Measurements from ENCODE around the gene URB2. TPM values are rescaled to one million over a fixed set of nuclear protein-coding genes. Genes with fewer than 3 reads are reported as not detected.

The URB2 gene
- total and polyA plus RNA-seq, 10 of the 15 experiments (the other 5 are each of a cell fraction or from before 2014, with no cell fraction given): 2.7 to 24.0 (median 16.9) TPM

DNA sequence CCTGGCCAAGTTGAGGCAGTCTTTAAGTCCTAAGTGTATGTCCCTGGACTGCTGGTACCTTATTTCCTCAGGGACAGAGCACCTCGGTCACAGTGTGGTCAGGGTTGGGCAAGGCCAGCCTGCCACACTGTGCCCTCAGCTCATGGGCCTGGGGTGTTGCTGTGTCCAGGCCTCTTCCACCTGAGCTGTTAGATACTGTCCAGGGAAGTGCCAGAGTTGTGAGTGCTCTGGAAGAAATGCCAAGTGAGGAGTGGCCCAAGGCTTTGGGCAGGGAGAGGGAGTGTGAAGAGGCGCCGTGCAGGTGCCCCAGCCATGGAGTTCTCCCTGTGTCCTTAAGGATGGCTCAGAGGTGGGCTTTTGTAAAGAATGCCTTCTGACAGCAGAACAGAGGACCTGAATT is 15.3 kb downstream of the URB2 start:
- WGBS (ENCODE audit: insufficient coverage, insufficient replicate concordance, low lambda C conversion rate, missing lambda C conversion rate): 96% methylated on average over 3 of the region's 3 CpGs
- intact Hi-C loops (cut with micrococcal nuclease; ENCODE audit: unreplicated experiment) (no loop called here), in situ Hi-C loops (cut with MboI) (no loop called here)
- Histone ChIP-seq H2AFZ (ENCODE audit: control insufficient read depth, low read depth, low read length) (no peak overlapping the region), H4K20me1 (ENCODE audit: control insufficient read depth, insufficient read depth) (no peaks in the 10 kb centered on the region; the same call in none of the 2 replicates), H3K9ac (ENCODE audit: control insufficient read depth, insufficient read depth, low read length) (no peak overlapping the region), H3K27ac (ENCODE audit: control insufficient read depth, insufficient read depth) (no peak overlapping the region), H3K27me3 (replicated peaks in 1 of 2; ENCODE audit: control insufficient read depth in 2 of 2, insufficient read depth in 2 of 2, low read length in 1 of 2) (no peaks in the 10 kb centered on the region), H3K4me1 (ENCODE audit: control insufficient read depth, insufficient read depth, low read length) (peaks cover 7% of the 10 kb centered on the region), H3K9me3 (replicated peaks; ENCODE audit: control insufficient read depth, insufficient read depth, low read length) (no peaks in the 10 kb centered on the region), H3K4me3 (no peak overlapping the region), H3K79me2 (ENCODE audit: control insufficient read depth, insufficient read depth, low read length) (peaks cover 8% of the 10 kb centered on the region), H3K4me2 (ENCODE audit: control insufficient read depth, insufficient read depth) (no peak overlapping the region), H3K36me3 (ENCODE audit: control insufficient read depth in 2 of 2, insufficient read depth in 2 of 2, low read length in 1 of 2) (peaks cover 23 to 37% of the 10 kb centered on the region in 2 experiments)
- BruUV-seq (replicated peaks): no TSS peak
- ChIA-PET RAD21 (ENCODE audit: unreplicated experiment) (no interaction called here), SMC1A (ENCODE audit: uncharacterized antibody, unreplicated experiment) (no interaction called here), POLR2A (interaction anchor here (0.6 kb wide), 1 partner anchor 116 kb away, joined by 3 read pairs; no protein-coding TSS in a partner anchor), CTCF (no interaction called here)
- FAIRE-seq (no peak), ATAC-seq (no peak), DNase-seq (ENCODE audit: low read depth, low spot score) (no peak)
- TF ChIP-seq CBX5 (IDR thresholded peaks at IDR 0.05; ENCODE audit: low read depth): no peak
- TF ChIP-seq RAD21 (IDR thresholded peaks at IDR 0.05; ENCODE audit: insufficient read depth, low read depth, low read length): no peak
- no peak for TF ChIP-seq SUZ12 (IDR thresholded peaks at IDR 0.05; ENCODE audit: unreplicated experiment)
- no peak for TF ChIP-seq EP300 (IDR thresholded peaks at IDR 0.05; ENCODE audit: borderline replicate concordance in 1 of 2, control insufficient read depth in 1 of 2, low read depth in 2 of 2, low read length in 2 of 2)

DNA sequence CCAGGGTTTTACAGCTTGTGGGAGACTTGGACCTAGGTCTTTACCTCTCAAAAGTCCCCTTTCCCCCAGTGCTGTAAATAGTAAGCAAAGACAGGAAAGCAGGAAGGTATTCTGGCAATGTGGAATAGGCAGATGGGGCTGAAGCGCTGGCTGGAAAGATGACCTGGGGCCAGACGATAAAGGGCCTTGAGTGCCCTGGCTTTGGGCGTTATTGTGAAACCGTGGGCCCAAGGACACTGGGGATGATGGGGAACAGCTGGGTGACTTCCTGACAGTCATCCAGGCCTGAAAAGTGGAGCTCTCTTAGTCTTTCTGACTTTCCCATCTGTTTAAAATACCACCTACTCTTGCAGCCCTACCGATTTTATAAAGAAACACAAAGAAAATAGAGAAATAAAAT is 16.3 kb downstream of the URB2 start:
- Histone ChIP-seq H3K9me3 (replicated peaks; ENCODE audit: control insufficient read depth, insufficient read depth, low read length) (no peaks in the 10 kb centered on the region), H3K4me2 (ENCODE audit: control insufficient read depth, insufficient read depth) (no peak overlapping the region), H3K36me3 (ENCODE audit: control insufficient read depth in 2 of 2, insufficient read depth in 2 of 2, low read length in 1 of 2) (peaks cover 19 to 41% of the 10 kb centered on the region in 2 experiments), H3K27ac (ENCODE audit: control insufficient read depth, insufficient read depth) (no peak overlapping the region), H4K20me1 (ENCODE audit: control insufficient read depth, insufficient read depth) (no peaks in the 10 kb centered on the region; the same call in none of the 2 replicates), H3K4me1 (ENCODE audit: control insufficient read depth, insufficient read depth, low read length) (peaks cover 7% of the 10 kb centered on the region), H3K4me3 (no peak overlapping the region), H3K9ac (ENCODE audit: control insufficient read depth, insufficient read depth, low read length) (no peak overlapping the region), H2AFZ (ENCODE audit: control insufficient read depth, low read depth, low read length) (no peak overlapping the region), H3K79me2 (ENCODE audit: control insufficient read depth, insufficient read depth, low read length) (peaks cover 8% of the 10 kb centered on the region), H3K27me3 (replicated peaks in 1 of 2; ENCODE audit: control insufficient read depth in 2 of 2, insufficient read depth in 2 of 2, low read length in 1 of 2) (no peaks in the 10 kb centered on the region)
- ATAC-seq (no peak), DNase-seq (ENCODE audit: low read depth, low spot score) (no peak), FAIRE-seq (no peak)
- WGBS (ENCODE audit: insufficient coverage, insufficient replicate concordance, low lambda C conversion rate, missing lambda C conversion rate): 95% methylated on average over 5 of the region's 5 CpGs
- CTCF ChIA-PET: no interaction called here
- intact Hi-C loops (cut with micrococcal nuclease; ENCODE audit: unreplicated experiment) (no loop called here), in situ Hi-C loops (cut with MboI) (no loop called here)
- RAD21 ChIA-PET (ENCODE audit: unreplicated experiment): no interaction called here
- no TSS peak for BruUV-seq (replicated peaks)
- SMC1A ChIA-PET (ENCODE audit: uncharacterized antibody, unreplicated experiment): no interaction called here
- POLR2A ChIA-PET: no interaction called here
- TF ChIP-seq, protein P1, sequence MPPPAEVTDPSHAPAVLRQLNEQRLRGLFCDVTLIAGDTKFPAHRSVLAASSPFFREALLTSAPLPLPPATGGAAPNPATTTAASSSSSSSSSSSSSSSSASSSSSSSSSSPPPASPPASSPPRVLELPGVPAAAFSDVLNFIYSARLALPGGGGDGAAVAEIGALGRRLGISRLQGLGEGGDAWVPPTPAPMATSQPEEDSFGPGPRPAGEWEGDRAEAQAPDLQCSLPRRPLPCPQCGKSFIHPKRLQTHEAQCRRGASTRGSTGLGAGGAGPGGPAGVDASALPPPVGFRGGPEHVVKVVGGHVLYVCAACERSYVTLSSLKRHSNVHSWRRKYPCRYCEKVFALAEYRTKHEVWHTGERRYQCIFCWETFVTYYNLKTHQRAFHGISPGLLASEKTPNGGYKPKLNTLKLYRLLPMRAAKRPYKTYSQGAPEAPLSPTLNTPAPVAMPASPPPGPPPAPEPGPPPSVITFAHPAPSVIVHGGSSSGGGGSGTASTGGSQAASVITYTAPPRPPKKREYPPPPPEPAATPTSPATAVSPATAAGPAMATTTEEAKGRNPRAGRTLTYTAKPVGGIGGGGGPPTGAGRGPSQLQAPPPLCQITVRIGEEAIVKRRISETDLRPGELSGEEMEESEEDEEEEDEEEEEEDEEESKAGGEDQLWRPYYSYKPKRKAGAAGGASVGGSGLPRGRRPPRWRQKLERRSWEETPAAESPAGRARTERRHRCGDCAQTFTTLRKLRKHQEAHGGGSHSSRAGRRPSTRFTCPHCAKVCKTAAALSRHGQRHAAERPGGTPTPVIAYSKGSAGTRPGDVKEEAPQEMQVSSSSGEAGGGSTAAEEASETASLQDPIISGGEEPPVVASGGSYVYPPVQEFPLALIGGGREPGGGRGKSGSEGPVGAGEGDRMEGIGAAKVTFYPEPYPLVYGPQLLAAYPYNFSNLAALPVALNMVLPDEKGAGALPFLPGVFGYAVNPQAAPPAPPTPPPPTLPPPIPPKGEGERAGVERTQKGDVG (CRISPR knock-in tag; IDR thresholded peaks at IDR 0.05): no peak
- TF ChIP-seq RCOR1 (conservative IDR thresholded peaks at IDR 0.05; ENCODE audit: low read depth, low read length) (no peak), HCFC1 (IDR thresholded peaks at IDR 0.05; ENCODE audit: low read length) (no peak), SREBF2 (IDR thresholded peaks at IDR 0.05; ENCODE audit: low read length) (no peak), CREB1 (IDR thresholded peaks at IDR 0.05; ENCODE audit: low read depth) (no peak)
- TF ChIP-seq, protein P2, sequence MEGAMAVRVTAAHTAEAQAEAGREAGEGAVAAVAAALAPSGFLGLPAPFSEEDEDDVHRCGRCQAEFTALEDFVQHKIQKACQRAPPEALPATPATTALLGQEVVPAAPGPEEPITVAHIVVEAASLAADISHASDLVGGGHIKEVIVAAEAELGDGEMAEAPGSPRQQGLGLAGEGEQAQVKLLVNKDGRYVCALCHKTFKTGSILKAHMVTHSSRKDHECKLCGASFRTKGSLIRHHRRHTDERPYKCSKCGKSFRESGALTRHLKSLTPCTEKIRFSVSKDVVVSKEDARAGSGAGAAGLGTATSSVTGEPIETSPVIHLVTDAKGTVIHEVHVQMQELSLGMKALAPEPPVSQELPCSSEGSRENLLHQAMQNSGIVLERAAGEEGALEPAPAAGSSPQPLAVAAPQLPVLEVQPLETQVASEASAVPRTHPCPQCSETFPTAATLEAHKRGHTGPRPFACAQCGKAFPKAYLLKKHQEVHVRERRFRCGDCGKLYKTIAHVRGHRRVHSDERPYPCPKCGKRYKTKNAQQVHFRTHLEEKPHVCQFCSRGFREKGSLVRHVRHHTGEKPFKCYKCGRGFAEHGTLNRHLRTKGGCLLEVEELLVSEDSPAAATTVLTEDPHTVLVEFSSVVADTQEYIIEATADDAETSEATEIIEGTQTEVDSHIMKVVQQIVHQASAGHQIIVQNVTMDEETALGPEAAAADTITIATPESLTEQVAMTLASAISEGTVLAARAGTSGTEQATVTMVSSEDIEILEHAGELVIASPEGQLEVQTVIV (IDR thresholded peaks at IDR 0.05; ENCODE audit: borderline replicate concordance, partially characterized antibody): no peak

Measured in GM12878 (cell line).